GM21717 (cell line): ENCODE measurements around the gene DSG3.

Source experiments
- ATAC-seq: cut with Tn5 transposase; IDR thresholded peaks from one replicate; pipeline ENCODE4 v1.9.1; 2021; ENCODE audit warnings: mild to moderate bottlenecking, moderate library complexity; ENCODE audit not compliant: unreplicated experiment

DSG3 gene, protein sequence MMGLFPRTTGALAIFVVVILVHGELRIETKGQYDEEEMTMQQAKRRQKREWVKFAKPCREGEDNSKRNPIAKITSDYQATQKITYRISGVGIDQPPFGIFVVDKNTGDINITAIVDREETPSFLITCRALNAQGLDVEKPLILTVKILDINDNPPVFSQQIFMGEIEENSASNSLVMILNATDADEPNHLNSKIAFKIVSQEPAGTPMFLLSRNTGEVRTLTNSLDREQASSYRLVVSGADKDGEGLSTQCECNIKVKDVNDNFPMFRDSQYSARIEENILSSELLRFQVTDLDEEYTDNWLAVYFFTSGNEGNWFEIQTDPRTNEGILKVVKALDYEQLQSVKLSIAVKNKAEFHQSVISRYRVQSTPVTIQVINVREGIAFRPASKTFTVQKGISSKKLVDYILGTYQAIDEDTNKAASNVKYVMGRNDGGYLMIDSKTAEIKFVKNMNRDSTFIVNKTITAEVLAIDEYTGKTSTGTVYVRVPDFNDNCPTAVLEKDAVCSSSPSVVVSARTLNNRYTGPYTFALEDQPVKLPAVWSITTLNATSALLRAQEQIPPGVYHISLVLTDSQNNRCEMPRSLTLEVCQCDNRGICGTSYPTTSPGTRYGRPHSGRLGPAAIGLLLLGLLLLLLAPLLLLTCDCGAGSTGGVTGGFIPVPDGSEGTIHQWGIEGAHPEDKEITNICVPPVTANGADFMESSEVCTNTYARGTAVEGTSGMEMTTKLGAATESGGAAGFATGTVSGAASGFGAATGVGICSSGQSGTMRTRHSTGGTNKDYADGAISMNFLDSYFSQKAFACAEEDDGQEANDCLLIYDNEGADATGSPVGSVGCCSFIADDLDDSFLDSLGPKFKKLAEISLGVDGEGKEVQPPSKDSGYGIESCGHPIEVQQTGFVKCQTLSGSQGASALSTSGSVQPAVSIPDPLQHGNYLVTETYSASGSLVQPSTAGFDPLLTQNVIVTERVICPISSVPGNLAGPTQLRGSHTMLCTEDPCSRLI

DNA sequence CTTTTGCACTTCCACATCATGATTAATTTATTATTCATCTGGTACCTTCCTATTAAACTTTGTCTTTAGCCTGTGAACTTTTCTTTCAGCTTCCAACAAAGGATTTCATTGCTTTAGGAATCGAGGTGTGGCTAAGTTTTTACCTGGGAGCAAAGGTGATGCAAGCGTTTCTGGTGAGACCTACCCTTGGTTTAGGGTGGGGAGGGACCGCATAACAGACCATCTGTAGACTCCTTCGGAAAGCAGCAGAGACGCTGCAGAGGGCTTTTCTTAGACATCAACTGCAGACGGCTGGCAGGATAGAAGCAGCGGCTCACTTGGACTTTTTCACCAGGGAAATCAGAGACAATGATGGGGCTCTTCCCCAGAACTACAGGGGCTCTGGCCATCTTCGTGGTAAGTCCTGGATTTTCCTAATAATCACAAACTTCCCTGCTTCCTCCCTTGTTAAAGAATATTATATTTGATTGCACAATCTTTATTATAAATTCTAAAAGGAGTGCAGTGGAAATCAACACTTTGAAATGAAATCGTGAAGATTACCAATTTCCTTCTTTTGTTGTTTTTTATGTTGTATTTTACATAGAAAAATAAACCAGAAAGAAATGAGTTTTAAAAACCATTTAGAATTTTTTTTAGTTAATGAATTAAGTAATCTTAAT is at the start of gene DSG3:
DSG3 (plus strand) TSS at position 212 of the 662 bp plus-strand sequence; CDS start at position 349, 137 bp downstream.
- ATAC-seq, result no peak

DNA sequence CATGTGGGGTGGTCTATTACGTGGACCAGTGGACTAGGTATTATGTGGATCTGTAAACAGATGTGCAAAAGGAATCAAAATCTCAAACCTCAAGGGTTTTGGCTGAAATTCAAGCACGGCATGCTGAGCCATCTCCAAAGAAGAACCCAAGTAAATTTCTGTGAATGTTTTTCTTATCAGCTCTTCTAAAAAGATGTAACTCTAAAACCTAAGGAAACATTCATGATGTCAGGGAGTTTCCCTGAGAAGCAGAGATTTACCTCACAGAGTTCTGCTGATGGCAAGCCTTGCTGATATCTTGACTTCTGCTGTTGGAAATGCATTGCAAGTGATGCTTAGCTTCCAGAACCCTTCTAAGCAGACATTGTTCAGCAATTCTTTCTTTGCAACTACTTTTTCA is 49.4 kb upstream of the DSG3 start:
- ATAC-seq, result no peak

DNA sequence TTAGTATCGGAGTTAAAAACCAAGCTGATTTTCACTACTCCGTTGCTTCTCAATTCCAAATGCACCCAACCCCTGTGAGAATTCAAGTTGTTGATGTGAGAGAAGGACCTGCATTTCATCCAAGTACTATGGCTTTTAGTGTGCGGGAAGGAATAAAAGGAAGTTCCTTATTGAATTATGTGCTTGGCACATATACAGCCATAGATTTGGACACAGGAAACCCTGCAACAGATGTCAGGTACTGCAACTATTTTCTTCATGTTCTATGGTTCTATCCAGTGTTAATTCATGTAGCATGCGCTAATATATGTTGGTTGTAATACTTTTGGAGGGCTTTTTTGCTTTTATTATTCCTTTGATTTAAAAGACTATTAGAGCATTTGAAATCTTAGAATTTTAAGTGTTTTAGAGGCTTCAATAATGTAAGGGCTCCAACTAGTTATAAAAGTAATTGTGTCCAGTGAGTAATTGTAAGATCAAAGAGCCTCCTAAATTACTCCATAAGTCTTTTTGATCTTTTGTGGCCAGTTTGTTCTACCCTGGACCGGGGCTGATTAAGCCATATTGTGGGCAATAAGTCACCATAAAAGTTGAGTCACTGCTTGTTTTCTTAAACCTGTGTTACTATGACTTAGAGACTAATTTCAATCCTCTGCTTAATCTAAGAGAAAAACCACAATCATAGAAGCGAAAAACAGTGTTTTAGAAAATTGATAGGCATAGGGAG is 48.1 kb upstream of the DSG3 start:
- ATAC-seq, result no peak

DNA sequence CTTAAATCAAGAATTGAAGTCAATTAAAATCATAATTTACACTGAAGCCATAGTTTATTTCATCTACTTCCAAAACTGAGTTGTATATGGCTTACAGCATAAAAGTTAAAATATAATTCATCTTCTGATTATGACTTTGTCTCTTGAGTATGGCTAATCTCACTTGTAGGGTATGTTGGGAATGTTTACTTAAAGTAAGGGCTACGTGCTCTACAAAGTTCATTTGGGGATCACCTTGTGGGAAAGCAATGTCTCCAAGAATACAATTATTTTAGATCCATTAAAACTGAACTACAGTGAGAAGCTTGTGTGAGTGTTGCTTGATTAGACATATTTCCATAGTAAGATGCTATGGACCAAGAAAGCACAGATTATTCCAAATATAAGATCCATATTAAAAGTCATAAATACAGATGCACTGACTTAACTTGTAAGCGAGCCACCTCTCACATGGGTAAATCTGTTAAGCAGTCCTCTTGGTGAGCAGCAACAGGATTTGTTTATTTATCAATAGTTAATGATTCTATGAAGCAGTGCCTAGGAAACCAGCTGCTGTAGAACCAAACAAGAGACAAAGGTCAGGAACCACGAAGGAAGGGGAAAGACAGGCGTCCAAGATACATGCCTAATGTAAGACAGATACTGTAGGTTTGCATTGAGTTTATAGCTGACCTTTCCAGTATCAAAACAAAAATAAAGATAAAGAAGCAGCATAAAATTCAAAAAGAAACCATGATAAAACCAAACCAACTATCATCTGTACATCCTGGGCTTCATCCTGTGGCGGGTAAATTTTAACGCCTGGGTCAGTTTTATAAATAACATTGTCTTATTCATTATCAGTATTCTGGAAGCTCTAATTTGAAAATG is 46.1 kb upstream of the DSG3 start:
- ATAC-seq, result no peak

DNA sequence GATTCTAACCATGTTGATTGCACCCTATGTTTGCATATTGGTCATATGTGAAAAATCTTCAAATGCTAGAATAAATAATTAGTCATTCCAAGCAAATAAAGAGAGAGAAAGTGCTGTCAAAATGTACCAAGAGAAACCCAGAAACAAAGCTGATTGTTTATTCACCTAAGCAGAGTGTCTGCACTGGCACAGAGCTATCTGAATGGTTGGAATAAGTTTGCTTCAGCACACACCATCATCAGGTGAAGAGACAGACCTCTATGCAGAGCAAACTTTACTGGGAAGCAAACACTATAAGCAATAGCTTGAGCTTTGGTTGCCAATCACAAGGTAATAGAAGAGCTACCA is 45.5 kb upstream of the DSG3 start:
- ATAC-seq, result no peak

DNA sequence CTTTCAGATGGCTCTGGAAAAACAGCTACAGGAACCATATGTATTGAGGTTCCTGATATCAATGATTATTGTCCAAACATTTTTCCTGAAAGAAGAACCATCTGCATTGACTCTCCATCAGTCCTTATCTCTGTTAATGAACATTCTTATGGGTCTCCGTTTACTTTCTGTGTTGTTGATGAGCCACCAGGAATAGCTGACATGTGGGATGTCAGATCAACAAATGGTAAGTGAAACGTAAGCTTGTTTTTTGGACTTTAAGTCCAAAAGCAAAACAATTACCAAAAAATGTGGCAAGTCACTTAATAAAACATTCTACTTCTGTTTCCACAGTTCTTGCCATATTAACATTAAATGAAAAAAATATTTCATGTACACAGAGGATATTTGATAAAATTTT is 44.1 kb upstream of the DSG3 start:
- no peak for ATAC-seq

DNA sequence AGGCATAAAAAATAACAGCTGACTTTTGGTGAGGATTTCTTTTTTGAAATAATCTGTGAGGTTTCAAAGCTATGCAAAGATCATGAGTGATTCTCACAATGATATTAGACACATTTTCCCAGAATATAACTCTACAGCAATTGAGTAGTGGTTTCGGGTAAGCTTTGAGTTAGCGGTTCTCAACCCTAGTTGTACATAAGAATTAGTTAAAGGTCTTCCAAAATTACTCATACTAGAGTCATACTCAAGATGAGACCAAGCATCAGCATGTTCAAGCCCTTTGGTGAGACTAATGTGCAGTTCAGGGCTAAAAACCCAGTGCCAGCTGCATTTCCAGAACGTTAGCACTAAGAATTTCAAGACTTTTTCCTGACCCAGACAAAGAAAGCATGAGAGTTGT is 39.9 kb upstream of the DSG3 start:
- ATAC-seq, result no peak

DNA sequence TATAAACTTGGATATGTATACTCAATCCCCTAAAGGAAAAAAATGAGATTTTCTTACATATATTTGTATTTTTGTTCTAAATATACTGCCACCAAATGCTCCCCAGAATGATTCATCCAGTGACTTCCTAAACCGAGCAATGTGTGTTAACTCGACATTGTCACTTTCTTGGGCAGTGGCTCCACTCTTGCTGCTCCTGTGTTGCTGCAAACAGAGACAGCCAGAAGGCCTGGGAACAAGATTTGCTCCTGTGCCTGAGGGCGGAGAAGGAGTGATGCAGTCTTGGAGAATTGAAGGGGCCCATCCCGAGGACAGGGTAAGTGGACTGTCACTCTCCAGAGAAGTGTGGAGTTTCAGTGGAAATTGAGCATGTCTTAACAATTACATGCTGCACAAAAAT is 38.3 kb upstream of the DSG3 start:
- no peak for ATAC-seq

DNA sequence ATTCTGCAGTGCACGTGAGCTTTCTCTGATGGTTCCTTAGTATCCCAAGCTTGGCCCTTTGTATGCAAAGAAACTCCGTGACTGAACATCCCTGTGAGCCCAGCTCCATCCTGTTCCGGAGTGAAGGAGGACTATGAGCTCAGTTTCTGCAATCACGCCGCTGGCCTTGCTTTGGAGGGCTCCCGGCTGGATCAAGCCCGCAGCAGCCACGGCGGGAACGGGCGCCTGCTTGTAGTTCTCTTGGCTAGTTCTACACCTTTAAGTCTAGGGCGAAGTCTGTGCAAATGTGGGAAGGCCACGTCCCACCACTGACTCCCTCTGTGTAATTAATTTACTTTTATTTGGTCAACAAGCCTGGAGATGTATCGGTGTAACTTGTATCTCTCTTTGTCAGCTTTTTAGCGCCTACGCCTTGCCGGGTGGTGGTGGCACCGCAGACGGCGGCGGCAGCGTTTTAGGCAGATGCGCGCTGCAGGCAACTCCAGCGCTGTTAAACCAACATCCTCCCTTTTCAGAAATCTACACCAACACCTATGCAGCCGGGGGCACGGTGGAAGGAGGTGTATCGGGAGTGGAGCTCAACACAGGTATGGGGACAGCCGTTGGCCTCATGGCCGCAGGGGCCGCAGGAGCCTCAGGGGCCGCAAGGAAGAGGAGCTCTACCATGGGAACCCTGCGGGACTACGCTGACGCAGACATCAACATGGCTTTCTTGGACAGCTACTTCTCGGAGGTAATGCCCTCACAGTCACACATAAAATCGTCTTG is 36.6 kb upstream of the DSG3 start:
- ATAC-seq, result no peak

DNA sequence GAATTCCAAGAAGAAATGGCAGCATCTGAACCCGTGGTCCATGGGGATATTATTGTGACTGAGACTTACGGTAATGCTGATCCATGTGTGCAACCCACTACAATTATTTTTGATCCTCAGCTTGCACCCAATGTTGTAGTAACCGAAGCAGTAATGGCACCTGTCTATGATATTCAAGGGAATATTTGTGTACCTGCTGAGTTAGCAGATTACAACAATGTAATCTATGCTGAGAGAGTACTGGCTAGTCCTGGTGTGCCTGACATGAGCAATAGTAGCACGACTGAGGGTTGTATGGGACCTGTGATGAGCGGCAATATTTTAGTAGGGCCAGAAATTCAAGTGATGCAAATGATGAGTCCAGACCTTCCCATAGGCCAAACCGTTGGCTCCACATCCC is 34.4 kb upstream of the DSG3 start:
- no peak for ATAC-seq

DNA sequence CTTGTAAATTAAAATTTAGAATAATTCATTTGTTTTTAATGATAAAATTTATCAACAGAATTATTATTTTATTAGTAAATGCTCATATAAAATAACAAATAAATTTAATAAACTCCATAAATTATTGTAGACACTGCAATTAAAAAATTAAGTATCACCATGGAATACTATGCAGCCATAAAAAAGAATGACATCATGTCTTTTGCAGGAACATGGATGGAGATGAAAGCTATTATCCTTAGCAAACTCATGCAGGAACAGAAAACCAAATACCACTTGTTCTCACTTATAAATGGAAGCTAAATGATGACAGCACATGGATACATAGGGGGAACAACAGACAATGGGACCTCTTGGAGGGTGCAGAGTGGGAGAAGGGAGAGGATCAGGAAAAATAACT is 29.7 kb upstream of the DSG3 start:
- ATAC-seq, result no peak

DNA sequence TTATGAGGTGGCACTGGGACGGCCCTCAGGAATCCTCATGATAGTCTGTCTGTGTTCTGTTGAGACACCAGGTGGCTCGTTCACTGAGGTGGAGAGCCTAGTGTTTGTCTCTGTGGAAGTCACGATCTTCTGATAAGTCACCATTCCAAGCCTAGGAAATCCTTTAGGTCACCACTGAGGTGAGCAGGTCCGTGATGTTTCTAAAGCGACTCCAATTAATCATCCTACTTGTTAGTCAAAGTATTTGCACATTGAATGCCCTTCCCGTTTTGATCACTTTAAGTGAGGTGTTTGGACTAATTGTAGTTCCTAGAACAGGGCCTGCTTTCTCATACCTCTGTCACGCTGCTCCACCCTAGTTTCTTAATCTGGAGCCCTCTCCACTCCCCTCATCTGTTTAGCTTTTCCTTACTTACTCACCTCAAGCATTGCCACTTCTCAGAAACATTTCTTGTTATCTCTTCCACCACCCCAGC is 28.0 kb upstream of the DSG3 start:
- ATAC-seq, result no peak

DNA sequence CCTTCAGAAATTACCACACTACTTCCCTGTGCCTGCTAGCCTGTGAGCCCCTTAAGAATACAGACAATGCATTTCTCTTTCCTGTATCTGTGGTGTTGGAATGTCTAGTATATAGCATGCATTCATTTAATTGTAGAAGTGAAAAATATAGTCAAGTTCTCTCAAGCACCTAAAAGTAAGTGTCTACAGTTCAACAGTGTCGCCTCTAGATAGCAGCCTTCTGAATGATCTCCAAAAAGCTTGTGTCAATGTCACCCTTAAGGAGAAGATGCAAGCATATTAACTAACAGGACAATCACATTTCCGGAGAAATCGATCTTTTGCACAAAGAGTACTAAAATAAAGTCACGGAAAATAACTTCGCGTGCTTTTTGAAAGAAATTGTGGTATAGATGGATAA is 27.5 kb upstream of the DSG3 start:
- ATAC-seq, result no peak

DNA sequence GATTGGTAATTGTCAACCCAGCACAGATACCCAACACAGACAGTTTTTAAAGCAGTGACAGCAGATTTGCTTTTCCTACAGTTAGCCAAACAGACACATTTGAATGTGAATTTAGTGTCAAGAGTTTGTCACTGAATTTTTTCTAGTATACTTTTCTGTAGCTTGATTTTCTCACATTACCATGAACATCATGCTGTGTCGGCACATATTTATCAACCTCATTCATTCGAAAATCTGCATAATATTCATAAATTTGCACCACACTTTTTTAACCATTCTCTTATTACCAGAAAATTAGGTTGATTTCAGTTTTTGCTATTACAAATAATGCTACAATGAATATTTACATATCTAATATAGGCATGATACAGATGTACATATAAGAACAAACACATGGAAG is 27.0 kb upstream of the DSG3 start:
- no peak for ATAC-seq

DNA sequence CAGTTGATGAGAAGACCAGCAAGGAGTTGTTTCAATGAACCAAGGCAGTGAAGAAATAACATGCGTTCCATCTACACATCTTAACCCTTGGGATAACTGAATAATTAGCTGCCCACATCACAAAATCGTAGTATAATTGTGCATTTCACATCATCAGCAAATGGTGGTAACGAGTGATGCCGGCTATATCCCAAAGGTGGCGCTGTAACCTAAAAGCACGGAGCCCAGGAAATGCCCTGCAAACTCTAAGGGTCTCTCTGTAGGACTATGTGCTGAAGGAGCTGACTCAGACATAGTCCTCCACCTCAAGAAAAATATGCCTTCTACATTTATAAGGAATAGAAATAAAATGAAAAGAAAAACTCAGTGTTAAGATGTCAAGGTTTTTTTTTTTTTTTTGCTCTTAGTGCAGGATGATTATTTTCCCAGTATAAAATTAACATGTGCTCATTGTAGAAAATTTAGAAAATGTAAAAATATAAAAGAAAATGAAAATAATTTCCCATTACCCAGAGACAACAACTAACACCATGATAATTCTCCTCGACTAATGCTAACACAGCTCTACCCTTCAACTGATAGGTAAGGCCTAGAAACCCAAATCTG is 23.1 kb upstream of the DSG3 start:
- peak; percentile 64 for ATAC-seq

DNA sequence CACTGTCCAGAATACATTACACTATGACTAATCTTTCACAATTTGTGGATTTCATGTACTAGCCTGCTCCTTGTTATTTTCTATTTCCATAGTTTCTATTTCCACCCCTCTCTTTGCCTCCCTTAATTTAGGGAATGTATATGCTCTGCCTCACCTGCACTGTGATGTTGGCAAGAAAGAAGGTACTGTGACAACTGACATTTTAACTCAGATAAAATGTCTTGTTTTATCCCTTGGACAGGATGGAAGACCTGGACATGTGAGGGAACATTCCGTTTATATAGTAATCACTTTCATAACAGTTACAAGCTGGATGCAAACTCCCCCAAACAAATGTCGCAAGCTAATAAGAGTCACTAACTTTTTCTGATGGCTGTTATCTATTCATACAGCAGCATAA is 21.5 kb upstream of the DSG3 start:
- no peak for ATAC-seq

DNA sequence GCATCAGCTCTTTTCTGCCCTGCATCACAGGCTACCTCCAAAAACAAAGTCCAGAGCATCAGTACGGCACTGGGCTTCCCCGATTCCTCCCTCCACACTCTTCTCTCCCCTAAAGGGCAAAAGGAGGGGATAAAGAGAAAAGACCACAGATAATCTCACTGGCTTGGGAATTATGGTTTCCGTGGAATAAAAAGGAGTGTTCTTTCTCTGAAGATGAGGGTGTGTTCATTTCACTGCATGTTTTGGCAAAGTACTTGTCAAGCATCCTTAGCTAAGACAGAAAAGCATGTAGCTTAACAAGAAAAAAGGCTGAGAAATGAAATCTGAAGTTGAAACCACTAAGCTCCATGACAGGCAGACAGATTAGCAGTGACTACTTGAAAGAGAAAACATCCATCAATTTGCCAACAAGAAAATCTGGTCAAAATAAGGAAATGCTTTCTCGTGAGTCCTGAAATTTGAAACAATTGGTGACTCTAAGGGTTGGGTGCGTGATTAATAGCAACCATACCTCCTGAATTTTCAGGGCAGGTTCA is 20.6 kb upstream of the DSG3 start:
- no peak for ATAC-seq

DNA sequence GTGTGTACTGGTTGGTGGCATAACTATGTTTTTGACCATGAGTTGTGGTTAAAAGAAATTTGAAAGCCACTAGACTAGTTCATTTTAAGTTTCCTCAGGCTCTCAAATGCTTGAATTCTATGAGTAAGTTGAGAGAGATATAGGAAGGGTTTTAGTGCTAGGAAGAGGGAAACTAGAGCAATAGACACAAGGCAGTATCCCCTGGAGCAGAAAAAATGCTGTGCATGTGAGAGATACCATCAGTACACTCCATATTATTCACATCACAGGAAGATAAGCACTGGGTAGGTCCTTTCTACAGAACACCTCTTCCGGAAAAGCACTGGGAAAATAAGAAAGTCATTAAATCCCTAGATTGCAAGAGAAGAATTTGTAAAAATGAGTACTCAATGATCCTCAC is 19.3 kb upstream of the DSG3 start:
- no peak for ATAC-seq
